Activated CD8-positive, alpha-beta memory T cell treated with anti-CD3 and anti-CD28 coated beads, Interleukin-2, amount 50 U/mL, for 1 hour (primary cell): ENCODE results near the gene EIF2B2.

ENCODE experiments used
- DNase-seq: peaks from one replicate; pipeline ENCODE4 v3.0.0-alpha.2; 2020; ENCODE audit errors: extremely low read depth

The EIF2B2 gene

GRCh38 chr14:74973905-74974363 lies 28.8 kb upstream of the EIF2B2 start:
- no peak for DNase-seq

GRCh38 chr14:74974364-74975058 lies 28.2 kb upstream of the EIF2B2 start:
- DNase-seq, result no peak

GRCh38 chr14:74975059-74975810 lies 27.5 kb upstream of the EIF2B2 start:
- no peak for DNase-seq

GRCh38 chr14:74976264-74977113 lies 26.2 kb upstream of the EIF2B2 start:
- DNase-seq, result no peak

GRCh38 chr14:74977164-74977900 lies 25.4 kb upstream of the EIF2B2 start:
- DNase-seq, result no peak

GRCh38 chr14:74977901-74978385 lies 24.8 kb upstream of the EIF2B2 start:
- DNase-seq, result no peak

- DNase-seq, result no peak
Observed at GRCh38 chr14:74978416-74978947, 24.2 kb upstream of the EIF2B2 start.

GRCh38 chr14:74979029-74979428 lies 23.7 kb upstream of the EIF2B2 start:
- DNase-seq, result no peak

- no peak for DNase-seq
Observed at GRCh38 chr14:74979442-74980397, 23.0 kb upstream of the EIF2B2 start.

GRCh38 chr14:74980398-74980730 lies 22.4 kb upstream of the EIF2B2 start:
- no peak for DNase-seq

GRCh38 chr14:74980731-74981461 lies 21.8 kb upstream of the EIF2B2 start:
- DNase-seq, result no peak

GRCh38 chr14:74981462-74981782 lies 21.3 kb upstream of the EIF2B2 start:
- no peak for DNase-seq

- no peak for DNase-seq
Observed at GRCh38 chr14:74981833-74982232, 20.9 kb upstream of the EIF2B2 start.

- DNase-seq, result no peak
Observed at GRCh38 chr14:74982661-74983060, 20.1 kb upstream of the EIF2B2 start.

- DNase-seq, result no peak
Observed at GRCh38 chr14:74983343-74983742, 19.4 kb upstream of the EIF2B2 start.

- DNase-seq, result no peak
Observed at GRCh38 chr14:74984236-74985027, 18.3 kb upstream of the EIF2B2 start.

- DNase-seq, result no peak
Observed at GRCh38 chr14:74985028-74985310, 17.8 kb upstream of the EIF2B2 start.

GRCh38 chr14:74985806-74986205 lies 16.9 kb upstream of the EIF2B2 start:
- no peak for DNase-seq

GRCh38 chr14:74988131-74988530 lies 14.6 kb upstream of the EIF2B2 start:
- DNase-seq, result no peak
